HG03095 (cell line): ENCODE results near the gene LRRC47.
"Not testable (repeated sequence)": the region's sequence is repeated elsewhere in the genome, so short reads cannot be mapped to it uniquely, and the experiment has no call there.

Experiments
- ATAC-seq: cut with Tn5 transposase; IDR thresholded peaks from one replicate; pipeline ENCODE4 v1.9.1; 2021; ENCODE audit warnings: moderate library complexity; ENCODE audit not compliant: unreplicated experiment

LRRC47 gene

GRCh38 chr1:3816331-3817137 lies 20.2 kb upstream of the LRRC47 start:
- no peak for ATAC-seq

DNA sequence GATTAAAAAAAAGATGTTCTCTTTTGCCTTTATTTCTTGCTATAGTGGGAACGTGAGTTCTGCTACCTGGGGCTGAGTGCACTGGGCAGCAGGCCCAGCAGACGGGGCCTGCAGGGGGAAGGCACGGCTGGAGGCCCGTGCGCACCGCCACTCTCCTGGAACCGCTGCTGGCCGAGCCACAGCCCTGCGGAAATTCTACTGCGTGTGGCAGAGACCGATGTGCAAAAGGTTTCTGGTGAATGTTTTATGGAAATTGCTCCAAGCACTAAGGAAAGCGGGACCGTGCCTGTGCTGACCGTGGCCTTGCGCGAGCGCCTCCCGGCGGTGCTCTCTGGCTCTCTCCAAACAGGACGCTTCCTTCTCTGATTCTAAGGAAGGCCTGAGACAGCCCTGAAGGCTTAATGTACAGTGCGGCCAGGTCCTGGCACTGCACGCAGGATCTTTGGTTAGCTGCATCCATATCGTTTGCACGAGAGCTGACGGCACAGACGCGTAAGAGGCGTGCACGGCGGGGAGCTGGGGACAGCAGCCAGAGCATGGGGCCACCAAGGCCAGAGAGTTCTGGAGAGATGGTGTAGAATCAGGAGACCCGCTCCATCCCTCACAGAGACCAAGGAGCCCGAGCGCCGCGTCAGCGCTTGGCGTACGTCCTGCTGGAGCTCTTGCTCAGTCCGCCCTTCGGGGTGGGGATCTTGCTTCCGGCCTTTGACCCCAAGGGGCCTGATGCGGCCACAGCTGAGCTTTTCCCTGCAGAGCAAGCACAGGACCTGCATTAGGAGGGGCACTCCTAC lies 18.7 kb upstream of the LRRC47 start:
- ATAC-seq, result no peak

GRCh38 chr1:3814065-3814464 lies 17.8 kb upstream of the LRRC47 start:
- ATAC-seq, result no peak

- ATAC-seq, result no peak
Measured at GRCh38 chr1:3811595-3811911, 15.3 kb upstream of the LRRC47 start.

DNA sequence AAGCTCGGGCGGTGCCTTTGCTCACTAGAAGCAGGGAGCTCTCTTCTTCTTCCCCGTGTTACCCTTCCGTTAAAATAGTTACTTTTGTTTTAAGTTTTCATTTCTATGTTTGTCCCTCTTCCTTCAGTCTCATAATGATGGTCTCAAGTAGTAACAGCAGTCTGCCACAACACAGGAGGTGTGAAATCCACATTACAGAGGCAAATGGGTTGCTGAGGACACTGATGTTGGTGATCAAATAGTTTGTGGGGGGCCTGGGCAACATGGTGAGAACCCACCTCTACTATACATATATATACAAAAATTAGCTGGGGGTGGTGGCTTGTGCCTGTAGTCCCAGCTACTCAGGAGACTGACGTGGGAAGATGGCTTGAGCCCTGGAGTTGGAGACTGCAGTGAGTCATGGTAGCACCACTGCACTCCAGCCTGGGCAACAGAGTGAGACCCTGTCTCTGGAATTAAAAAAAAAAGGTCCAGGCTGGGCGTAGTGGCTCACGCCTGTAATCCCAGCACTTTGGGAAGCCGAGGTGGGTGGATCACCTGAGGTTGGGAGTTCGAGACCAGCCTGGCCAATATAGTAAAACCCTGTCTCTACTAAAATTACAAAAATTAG lies 14.0 kb upstream of the LRRC47 start:
- ATAC-seq, result not testable (repeated sequence)

GRCh38 chr1:3809680-3810079 lies 13.4 kb upstream of the LRRC47 start:
- ATAC-seq, result no peak

GRCh38 chr1:3807769-3808168 lies 11.5 kb upstream of the LRRC47 start:
- no peak for ATAC-seq

GRCh38 chr1:3805038-3805437 lies 8.7 kb upstream of the LRRC47 start:
- ATAC-seq, result no peak

GRCh38 chr1:3804627-3804944 lies 8.3 kb upstream of the LRRC47 start:
- ATAC-seq, result not testable (repeated sequence)

- no peak for ATAC-seq
Measured at GRCh38 chr1:3803905-3804626, 7.8 kb upstream of the LRRC47 start.

- not testable (repeated sequence) for ATAC-seq
Measured at GRCh38 chr1:3800795-3801194, 4.5 kb upstream of the LRRC47 start.

- ATAC-seq, result no peak
Measured at GRCh38 chr1:3799976-3800685, 3.8 kb upstream of the LRRC47 start.

- no peak for ATAC-seq
Measured at GRCh38 chr1:3795453-3796214, 664 bp downstream of the LRRC47 start.

- no peak for ATAC-seq
Measured at GRCh38 chr1:3790952-3791351, 5.3 kb downstream of the LRRC47 start.

- no peak for ATAC-seq
Measured at GRCh38 chr1:3790500-3790923, 5.8 kb downstream of the LRRC47 start.

GRCh38 chr1:3789421-3790300 lies 6.6 kb downstream of the LRRC47 start:
- no peak for ATAC-seq

DNA sequence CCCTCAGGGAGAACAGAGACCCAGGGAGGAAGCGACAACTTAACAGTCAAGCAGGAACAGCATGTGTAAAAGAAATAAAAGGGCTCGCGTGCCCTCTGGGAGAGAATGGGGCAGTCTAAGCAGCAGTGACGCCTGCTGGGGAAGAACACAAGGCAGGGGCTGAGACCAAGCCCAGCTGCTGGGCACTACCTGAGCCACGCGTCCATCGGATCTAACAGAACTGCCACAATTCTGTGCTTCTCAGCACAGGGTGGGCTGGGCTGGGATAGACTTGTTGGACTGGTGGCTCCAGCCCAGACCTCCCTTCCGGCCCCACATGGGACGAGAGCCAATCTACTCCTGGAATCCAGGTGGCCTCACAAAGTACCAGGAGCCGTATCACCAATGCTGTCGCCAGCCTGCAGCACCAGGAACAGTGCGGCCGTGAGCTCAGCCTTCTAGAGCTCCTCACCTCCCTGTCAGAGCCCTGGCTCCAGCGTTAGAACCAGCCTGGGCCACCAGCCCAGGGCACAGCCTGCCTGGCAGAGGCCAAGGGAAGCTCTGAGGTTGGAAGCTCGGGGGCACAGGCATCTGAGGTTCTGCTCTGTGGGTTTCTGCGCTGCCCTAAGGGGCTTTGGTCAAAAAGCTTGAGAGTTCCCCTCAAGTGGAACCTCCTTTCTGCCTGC lies 7.4 kb downstream of the LRRC47 start:
- no peak for ATAC-seq

DNA sequence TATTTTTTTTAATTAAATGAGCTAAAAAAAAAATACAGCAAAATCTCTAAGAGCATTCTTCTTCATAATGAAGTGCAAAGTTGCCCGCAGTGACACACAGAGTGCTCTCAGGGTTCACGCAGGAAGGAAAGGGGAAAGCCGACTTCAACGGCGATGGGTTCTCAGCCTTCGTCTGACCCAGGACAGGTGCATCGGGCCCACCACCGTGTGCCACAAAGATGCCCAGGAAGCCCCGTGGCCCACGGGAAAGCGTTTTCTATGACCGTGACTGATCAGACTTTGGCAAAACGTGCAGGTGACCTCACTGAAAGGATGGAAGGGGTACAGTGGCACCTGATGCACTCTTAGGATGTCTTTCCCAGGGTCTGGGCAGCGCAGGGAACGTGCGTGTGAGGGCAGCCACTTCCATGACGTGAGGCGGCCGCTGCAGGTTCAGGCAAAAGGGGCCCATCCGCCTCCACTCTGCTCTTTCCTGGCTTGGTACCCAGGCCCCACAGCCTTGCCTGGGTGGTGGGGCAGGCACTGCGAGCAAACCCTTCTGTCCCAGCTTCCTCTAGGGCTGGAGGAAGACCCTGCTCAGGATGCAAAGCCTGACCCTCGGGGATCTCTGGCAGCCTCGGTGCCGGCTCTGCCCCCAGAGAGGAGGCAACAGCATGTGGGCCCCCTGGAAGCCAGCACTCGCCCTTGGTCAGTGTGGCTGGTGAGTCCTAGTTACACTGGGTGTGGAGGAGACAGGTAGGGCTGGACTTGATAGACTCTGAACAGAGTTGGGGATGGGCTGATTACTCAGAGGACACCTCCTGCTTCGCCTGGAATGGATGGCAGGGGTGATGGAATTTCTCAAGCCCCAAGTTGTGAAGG lies 8.3 kb downstream of the LRRC47 start:
- no peak for ATAC-seq
